Measurements from ENCODE around the gene RELN. TPM values are rescaled to one million over a fixed set of nuclear protein-coding genes. Genes with fewer than 3 reads are reported as not detected.
"Not testable (repeated sequence)": the region's sequence is repeated elsewhere in the genome, so short reads cannot be mapped to it uniquely, and the experiment has no call there.

The RELN gene
- total and polyA plus RNA-seq, 12 donors: 0.22 to 1.9 (median 0.93) TPM

DNA sequence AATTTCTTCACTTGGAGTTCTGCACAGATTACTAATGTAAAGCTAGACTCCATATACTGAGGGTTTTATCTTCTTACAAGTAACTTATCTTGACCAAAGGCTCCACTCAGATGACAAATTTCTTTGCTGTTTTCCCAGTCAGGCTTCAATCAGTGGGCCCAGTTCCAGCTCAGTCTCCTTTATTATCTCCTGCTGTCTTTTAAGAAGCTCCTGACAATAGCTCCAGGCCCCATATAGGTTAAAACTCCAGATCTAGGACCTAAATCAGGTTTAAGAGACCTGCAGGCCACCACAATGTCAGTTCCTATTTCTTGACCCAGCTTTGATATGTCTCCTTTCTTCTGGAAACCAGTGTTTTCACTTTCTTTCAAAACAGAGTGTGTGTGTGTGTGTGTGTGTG is 165.2 kb downstream of the RELN start:
- no peaks in the 10 kb centered on the region for H3K4me1 ChIP-seq
- no peak overlapping the region for H3K4me3 ChIP-seq
- H3K36me3 ChIP-seq: no peaks in the 10 kb centered on the region
- no peaks in the 10 kb centered on the region for H3K27me3 ChIP-seq
- TF ChIP-seq, protein P1, sequence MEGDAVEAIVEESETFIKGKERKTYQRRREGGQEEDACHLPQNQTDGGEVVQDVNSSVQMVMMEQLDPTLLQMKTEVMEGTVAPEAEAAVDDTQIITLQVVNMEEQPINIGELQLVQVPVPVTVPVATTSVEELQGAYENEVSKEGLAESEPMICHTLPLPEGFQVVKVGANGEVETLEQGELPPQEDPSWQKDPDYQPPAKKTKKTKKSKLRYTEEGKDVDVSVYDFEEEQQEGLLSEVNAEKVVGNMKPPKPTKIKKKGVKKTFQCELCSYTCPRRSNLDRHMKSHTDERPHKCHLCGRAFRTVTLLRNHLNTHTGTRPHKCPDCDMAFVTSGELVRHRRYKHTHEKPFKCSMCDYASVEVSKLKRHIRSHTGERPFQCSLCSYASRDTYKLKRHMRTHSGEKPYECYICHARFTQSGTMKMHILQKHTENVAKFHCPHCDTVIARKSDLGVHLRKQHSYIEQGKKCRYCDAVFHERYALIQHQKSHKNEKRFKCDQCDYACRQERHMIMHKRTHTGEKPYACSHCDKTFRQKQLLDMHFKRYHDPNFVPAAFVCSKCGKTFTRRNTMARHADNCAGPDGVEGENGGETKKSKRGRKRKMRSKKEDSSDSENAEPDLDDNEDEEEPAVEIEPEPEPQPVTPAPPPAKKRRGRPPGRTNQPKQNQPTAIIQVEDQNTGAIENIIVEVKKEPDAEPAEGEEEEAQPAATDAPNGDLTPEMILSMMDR (IDR thresholded peaks at IDR 0.05): no peak
- intact Hi-C loops (cut with DNase I): no loop called here
- no peak for DNase-seq
- peaks cover 0 to 19% (median 5%) of the 10 kb centered on the region in 11 donors for H3K9me3 ChIP-seq
- no peak for ATAC-seq
- no peak overlapping the region for H3K27ac ChIP-seq

DNA sequence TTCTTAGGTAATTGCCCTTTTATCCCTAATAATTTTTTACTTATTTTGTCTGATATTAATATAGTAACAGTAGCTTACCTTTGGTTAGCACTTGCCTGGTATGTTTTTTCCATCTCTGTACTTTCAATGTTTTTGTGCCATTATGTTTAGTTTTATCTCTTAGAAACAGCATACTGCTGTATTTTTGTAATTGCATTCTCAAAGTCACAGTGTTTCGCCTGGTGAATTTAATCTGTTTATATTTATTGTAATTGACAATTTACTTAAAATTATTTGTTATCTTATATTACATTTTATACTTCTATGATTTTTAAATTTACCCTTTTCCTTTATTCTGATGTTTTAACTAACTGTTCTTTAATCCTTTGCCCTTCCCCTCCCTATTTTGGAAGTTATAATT is 166.4 kb downstream of the RELN start:
- no peaks in the 10 kb centered on the region for H3K36me3 ChIP-seq
- no peak overlapping the region for H3K4me3 ChIP-seq
- no peak for ATAC-seq
- H3K27ac ChIP-seq: no peak overlapping the region
- intact Hi-C loops (cut with DNase I): no loop called here
- H3K4me1 ChIP-seq: no peaks in the 10 kb centered on the region
- TF ChIP-seq, protein P1 (IDR thresholded peaks at IDR 0.05): no peak
- H3K27me3 ChIP-seq: no peaks in the 10 kb centered on the region
- 91 to 96% methylated on average over 1 of the region's 1 CpG for WGBS, 2 donors
- H3K9me3 ChIP-seq: peaks cover 0 to 19% (median 5%) of the 10 kb centered on the region in 11 donors
- no peak for DNase-seq

DNA sequence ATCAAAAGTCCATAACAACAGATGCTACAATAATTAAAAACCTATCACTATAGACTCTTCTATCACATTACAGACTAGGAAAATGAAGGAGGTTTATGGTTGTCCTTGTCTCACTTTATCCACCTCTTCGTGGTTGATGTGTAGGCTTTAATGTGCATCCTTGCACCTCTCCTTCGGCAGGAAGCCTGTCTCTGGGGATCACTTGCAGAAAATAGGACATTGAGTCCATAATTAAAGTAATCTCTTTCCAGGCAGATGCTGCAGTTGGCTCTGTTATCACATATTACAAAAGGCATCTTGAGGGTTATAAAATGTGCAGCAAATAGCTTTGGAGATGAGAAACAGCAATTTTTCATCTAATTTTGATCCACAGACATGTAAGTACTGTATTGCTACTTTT is 168.4 kb downstream of the RELN start:
- TF ChIP-seq, protein P1 (IDR thresholded peaks at IDR 0.05): no peak
- no peaks in the 10 kb centered on the region for H3K4me1 ChIP-seq
- H3K36me3 ChIP-seq: no peaks in the 10 kb centered on the region
- H3K27me3 ChIP-seq: no peaks in the 10 kb centered on the region
- no peak for ATAC-seq
- intact Hi-C loops (cut with DNase I): no loop called here
- H3K27ac ChIP-seq: no peak overlapping the region
- H3K4me3 ChIP-seq: no peak overlapping the region
- DNase-seq: no peak
- WGBS, 2 donors: 56 to 60% methylated on average over 2 of the region's 2 CpGs
- peaks cover 0 to 19% (median 5%) of the 10 kb centered on the region in 11 donors for H3K9me3 ChIP-seq

DNA sequence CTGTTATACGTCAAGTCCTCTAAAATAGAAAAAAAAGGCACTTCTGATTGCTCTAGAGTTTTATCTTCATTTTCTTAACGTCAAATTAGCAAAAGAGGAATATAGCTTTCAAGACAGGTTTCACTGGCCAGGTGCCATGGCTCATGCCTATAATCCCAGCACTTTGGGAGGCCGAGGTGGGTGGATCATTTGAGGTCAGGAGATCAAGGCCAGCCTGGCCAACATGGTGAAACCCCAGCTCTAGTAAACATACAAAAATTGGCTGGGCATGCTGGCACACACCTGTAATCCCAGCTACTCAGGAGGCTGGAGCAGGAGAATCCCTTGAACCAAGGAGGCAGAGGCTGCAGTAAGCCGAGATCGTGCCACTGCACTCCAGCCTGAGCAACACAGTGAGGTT is 173.5 kb downstream of the RELN start:
- H3K36me3 ChIP-seq; H3K4me3 ChIP-seq; H3K9me3 ChIP-seq; H3K27me3 ChIP-seq; ATAC-seq; intact Hi-C loops (cut with DNase I); H3K27ac ChIP-seq; H3K4me1 ChIP-seq; DNase-seq: not testable (repeated sequence)
- 75 to 82% methylated on average over 5 of the region's 5 CpGs for WGBS, 2 donors

DNA sequence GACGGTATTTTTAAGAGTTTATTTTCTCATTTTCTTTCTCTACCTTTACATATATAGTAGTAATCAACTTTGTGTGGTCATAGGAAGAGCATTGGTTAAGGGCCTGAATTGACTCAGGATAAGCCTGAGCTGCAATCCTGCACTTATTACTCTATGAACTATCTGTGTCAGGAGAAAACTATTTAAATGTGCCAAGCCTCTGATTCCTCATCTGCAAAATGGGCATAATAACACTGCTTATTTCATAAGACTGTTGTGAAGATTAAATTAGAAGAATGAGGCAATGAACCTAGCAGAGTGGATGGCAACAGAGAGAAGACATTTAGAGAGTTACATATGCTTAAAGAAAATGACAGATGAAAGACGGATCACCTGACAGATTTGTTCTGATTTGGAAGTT is 175.5 kb downstream of the RELN start:
- ATAC-seq (no peak), DNase-seq (no peak)
- Histone ChIP-seq H3K9me3 (no peaks in the 10 kb centered on the region), H3K36me3 (no peaks in the 10 kb centered on the region), H3K4me1 (no peaks in the 10 kb centered on the region), H3K4me3 (no peak overlapping the region), H3K27ac (no peak overlapping the region), H3K27me3 (no peaks in the 10 kb centered on the region)
- intact Hi-C loops (cut with DNase I): no loop called here
- 83 to 86% methylated on average over 2 of the region's 2 CpGs for WGBS, 2 donors
- TF ChIP-seq, protein P1 (IDR thresholded peaks at IDR 0.05): no peak
